ENCODE results near the gene ADAMTS2.

The ADAMTS2 gene

DNA sequence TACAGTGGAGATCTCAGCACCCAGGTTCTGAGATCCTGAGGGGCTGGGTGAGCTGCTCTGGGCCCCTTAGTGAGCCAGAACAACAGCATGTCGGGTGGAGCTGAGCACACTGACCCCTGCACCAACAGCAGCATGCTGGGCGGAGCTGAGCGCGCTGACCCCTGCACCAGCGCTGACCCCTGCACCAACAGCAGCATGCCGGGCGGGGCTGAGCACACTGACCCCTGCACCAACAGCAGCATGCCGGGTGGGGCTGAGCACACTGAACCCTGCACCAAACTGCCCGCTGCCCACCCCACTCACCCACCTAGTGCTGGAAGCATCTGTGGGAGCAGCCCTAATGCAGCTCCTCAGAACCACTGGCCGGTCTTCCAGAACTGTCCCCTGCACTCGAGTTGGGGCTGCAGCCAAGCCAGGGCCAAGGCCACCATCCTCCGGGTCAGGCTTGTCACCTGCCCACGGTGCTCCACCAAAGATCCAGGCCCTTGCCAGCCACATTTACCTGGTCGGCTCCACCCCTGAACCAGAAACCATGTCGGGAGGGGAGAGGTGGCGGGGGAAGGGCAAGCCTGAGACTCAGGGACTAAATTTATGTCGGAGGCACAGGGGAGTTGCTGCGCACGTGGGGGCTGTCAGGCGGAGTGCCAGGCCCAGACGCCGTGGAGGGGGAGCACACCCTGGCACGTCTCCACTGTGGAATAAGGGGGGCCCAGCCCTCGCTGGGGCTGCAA is 80.3 kb downstream of the ADAMTS2 start:
- no peak for DNase-seq

- no peak for DNase-seq
Observed at GRCh38 chr5:179264053-179264782, 81.0 kb downstream of the ADAMTS2 start.

GRCh38 chr5:179263391-179264052 is 81.7 kb downstream of the ADAMTS2 start:
- DNase-seq = no peak

GRCh38 chr5:179262126-179262920 is 82.9 kb downstream of the ADAMTS2 start:
- DNase-seq = no peak

DNA sequence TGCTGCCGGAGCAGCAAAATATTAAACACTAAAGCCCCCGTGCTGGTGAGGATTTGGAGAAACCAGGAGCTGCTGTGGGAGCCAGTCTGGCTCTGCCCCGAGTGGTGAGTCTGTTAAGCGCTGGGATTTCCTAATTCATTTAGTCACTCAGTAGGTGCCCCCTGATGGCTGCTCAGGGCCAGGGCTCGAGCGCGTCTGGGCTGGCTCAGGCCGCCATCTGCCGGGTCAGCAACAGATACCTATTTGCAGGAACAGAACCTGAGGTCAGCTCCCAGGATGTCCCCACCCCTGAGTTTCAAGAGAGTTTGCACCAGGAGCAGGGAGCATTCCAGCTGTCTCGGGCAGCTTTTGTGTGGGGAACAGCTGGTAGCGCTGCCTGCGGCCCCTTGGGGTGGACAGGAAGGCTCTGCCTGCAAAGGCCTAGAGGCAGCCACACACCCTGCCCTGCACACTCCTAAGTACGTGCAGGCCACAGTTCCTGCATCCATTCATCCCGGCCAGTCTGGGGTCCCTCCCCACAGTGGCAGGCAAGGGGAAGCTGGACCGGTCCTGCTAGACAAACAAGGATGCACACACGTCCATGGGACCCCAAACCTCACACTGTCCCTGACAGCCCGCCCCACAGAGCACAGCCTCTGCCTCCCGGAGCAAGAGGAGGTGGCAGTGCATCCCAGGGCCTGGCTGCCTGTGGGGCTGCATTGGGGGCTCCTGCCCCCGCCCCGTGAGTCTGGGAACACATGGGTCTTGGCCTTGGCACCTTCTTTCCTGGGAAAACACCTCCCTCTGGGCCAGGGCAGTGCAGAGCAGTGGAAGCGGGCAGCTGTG is 83.7 kb downstream of the ADAMTS2 start:
- DNase-seq = no peak

- no peak for DNase-seq
Observed at GRCh38 chr5:179260324-179261070, 84.8 kb downstream of the ADAMTS2 start.

- no peak for DNase-seq
Observed at GRCh38 chr5:179259731-179260323, 85.4 kb downstream of the ADAMTS2 start.

GRCh38 chr5:179258922-179259730 is 86.1 kb downstream of the ADAMTS2 start:
- no peak for DNase-seq

GRCh38 chr5:179258001-179258921 is 87.0 kb downstream of the ADAMTS2 start:
- no peak for DNase-seq

GRCh38 chr5:179257176-179257682 is 88.0 kb downstream of the ADAMTS2 start:
- DNase-seq = no peak

DNA sequence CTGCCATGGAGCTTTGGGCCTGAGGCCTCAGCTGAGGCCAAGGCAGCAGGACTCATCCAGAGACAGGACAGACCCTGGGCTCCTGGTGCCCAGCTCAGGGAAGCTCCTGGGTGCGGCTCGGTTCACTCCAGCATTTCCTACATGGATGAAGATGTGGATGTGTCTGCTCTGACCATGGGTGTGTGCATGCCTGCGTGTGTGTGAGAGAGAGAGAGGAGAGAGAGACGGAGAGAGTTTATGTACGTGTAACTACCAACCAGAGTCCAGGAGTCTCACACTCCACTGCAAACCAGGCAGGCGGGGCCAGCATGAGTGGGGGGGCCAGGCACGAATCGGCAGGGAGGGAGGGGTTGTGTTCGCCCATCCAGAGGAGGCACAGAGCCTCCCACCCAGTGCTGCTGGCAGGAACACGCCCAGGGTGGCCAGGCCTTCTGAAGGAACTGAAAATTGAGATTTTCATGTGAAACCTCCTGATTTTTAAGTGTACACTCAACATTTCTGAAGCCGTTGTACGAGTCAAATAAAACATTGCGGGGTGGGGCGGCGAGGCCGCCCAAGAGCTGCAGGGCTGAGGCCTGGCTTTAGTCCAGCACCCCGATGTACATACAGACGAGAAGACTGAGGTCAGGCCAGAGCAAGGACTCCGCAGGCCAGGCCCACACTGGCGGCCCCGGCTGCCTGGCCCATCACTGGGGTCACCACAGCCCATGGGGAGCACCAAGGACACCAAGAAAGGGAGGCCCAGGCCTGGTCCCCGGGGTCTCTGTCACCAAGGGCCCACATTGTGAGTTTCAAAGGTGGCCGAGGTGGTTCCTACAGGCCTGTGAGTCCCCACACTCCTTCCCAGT is 88.7 kb downstream of the ADAMTS2 start:
- DNase-seq = no peak

DNA sequence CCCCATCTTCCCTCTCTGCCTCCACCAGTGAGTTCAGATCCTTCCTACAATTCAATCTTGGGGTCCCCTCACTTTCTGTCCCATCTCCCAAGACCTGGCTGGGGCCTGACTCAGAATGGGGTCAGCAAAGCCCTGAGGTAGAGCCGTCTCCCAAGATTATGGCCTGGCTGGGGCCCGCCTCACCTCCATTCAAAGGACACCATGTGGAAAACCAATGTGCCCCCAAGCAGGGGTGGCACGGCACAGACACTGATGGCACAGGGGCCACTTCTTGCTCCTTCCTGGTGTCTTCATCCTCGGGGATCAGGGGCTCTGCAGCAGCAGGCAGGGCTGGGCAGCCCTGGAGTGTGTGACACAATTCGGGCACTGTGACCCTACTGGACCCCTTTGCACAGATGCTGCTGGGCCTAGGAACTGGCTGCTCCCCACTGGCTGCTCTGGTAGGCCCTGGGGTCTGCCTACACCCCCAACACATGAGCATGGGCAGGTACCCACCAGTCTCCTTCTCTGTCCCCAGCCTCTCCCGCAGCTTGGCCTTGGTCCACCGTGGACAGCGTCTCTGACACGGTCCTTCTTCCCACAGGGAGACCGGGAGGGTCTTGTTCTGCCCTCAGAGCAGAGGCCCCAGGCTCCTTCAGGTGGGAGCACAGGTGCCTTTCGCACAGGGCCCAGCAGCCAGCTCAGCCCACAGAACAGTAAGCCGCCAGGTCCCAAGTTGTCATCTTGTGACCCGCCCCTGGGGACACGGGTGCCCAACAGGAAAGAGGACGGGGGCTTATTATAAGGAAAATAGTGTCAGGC is 89.5 kb downstream of the ADAMTS2 start:
- no peak for DNase-seq

GRCh38 chr5:179254638-179255271 is 90.5 kb downstream of the ADAMTS2 start:
- DNase-seq = no peak

- no peak for DNase-seq
Observed at GRCh38 chr5:179253730-179254129, 91.5 kb downstream of the ADAMTS2 start.

DNA sequence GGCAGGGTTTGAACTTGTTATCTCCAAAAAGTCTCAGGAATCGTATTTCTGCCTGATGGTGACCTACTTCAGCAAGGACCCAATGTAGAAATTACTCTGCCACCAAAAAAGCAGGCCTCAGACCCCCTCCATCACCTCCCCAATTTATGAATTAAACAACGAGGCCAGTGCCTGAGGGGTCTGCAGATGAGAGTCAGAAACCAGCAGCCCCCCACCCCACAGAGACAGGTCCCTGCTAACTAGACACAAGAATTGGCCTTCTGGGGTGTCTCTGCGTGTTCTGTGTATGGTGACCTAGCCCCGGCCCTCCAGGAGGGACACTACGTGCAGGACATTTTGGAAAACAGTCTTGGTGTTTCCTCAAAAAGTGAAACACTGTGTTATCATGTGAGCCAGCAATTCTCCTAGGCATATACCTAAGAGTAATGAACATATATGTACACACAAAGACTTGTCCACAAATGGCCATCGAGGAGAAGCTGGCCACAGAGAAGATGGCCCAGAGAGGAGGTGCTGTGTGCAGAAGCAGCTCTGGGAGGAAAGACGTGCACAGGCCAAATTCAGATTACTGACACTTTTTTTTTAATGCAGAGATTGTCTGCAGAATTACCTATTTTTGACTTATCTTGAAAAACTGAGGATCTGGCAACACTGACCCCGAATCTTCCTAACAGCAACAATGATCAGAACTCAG is 93.8 kb downstream of the ADAMTS2 start:
- DNase-seq = no peak
